Ammon's horn (tissue), 1 donor: ENCODE results near the gene PLXNB3.
A peak's percentile ranks its signal among the peaks of the same experiment; 100 is the strongest.

Experiments used
- DNase-seq: peaks from one replicate; pipeline ENCODE4 v3.0.0-alpha.2; 2016; ENCODE audit warnings: low spot score

Gene PLXNB3

GRCh38 chrX:153761863-153762262 is 2.2 kb upstream of the PLXNB3 start:
- no peak for DNase-seq

- no peak for DNase-seq
Observed at GRCh38 chrX:153762626-153763173, 1.3 kb upstream of the PLXNB3 start.

DNA sequence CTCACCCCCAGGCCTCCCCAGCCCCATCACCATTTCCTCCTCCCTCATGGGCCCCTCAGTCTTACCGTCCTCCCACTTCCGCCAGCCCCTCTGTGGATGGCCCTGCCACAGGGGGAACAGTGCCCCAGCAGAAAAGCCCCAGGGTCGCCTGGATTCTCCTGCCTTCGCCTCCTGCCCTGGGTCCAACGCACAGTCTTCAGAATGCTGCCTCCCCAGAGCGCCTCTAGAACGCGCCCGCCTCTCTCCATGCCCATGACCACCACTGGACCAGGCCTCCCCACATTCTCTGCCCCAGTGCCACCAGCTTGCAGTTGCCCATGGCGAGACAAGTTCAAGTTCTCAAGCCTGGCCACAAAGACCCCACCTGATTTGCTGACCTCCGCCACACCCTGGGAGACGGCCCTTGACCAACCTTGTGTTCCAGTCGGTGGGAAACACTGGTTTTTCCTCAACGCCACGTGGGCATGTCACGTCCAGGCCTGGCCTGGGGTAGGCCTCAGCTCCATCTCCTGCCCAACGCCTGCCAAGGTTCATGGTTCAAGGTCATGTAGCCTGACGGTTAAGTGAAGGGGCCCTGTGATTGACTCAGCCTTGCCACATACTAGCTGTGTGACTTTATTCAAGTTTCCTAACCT is 634 bp upstream of the PLXNB3 start:
- no peak for DNase-seq

DNA sequence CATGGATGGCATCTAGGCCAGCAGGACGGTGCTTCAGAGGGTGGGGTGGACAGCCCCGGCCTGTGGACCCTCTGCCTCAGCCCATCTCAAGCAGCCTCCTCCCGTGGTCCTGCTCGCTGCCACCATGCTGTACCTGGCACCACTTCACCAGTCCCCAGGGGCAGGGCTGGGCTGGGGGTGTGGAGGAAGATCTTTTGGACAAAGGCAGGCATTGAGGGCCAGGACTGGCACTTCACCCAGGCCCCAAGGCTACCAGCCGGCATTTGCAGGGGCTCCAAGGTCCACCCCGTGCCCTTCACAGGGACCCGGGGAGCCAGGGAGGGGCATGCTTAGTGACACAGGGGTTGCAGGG is 713 bp downstream of the PLXNB3 start:
- DNase-seq: no peak

GRCh38 chrX:153765138-153766079 is 1.4 kb downstream of the PLXNB3 start:
- DNase-seq: peak; percentile 93

DNA sequence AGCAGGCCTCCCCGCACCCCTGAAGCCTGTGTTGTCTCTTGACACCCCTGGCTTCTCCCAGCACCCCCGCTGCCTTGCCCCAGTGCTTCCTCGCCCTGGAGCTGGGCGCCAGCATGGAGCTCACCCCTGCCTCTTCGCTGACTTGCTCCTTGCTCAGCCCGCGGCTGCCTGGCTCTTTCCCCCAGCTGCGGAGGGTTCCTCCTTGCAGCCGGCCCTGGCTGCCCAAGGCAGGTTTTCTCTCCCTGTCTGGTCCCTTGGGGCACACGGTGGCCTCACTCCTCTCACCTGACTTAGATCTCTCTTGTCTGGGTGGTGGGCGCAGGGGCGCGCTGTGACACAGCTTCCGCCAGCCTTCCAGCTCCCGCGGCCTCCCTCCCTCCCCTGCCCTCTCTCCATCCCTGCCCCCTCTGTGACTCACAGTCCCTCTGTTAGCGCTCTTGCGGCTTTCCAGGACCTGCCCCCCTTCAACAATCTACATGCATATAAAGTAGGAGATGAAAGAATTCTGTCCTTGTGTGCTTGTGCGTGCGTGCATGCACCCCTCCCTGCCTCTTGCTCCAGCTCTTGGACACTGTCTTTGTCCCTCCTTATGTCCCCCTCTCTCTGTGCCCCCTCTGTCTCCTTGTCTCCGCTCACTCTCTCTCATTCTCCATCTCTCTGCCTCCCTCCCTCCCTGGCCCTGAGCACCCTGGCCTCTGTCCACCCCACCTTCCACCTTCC is 2.2 kb downstream of the PLXNB3 start:
- peak; percentile 74 for DNase-seq

GRCh38 chrX:153766871-153767673 is 3.0 kb downstream of the PLXNB3 start:
- DNase-seq: no peak

- no peak for DNase-seq
Observed at GRCh38 chrX:153767674-153768055, 3.6 kb downstream of the PLXNB3 start.

GRCh38 chrX:153768311-153769157 is 4.5 kb downstream of the PLXNB3 start:
- no peak for DNase-seq

- DNase-seq: no peak
Observed at GRCh38 chrX:153769158-153769864, 5.3 kb downstream of the PLXNB3 start.

DNA sequence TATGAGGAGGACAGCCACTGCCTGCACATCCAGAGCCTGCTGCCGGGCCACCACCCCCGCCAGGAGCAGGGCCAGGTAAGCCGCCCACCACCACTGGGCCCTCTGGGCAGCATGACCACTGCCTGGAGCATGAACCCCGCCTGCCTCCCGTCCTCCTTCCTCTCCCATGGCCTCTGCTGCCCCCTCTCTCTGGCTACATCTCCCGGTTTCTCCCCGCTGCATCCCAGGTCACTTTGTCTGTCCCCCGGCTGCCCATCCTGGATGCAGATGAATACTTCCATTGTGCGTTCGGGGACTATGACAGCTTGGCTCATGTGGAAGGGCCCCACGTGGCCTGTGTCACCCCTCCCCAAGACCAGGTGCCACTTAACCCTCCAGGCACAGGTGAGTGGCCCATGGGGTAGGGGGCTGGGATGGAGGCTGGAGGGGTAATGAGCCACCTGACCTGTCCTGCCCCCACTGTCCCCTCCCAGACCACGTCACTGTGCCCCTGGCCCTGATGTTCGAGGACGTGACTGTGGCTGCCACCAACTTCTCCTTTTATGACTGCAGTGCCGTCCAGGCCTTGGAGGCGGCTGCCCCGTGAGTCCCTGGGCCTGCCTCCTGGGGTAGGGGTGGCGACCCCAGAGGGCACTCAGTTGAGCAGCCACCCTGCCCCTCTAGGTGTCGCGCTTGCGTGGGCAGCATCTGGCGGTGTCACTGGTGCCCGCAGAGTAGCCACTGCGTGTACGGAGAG is 6.0 kb downstream of the PLXNB3 start:
- DNase-seq: no peak

DNA sequence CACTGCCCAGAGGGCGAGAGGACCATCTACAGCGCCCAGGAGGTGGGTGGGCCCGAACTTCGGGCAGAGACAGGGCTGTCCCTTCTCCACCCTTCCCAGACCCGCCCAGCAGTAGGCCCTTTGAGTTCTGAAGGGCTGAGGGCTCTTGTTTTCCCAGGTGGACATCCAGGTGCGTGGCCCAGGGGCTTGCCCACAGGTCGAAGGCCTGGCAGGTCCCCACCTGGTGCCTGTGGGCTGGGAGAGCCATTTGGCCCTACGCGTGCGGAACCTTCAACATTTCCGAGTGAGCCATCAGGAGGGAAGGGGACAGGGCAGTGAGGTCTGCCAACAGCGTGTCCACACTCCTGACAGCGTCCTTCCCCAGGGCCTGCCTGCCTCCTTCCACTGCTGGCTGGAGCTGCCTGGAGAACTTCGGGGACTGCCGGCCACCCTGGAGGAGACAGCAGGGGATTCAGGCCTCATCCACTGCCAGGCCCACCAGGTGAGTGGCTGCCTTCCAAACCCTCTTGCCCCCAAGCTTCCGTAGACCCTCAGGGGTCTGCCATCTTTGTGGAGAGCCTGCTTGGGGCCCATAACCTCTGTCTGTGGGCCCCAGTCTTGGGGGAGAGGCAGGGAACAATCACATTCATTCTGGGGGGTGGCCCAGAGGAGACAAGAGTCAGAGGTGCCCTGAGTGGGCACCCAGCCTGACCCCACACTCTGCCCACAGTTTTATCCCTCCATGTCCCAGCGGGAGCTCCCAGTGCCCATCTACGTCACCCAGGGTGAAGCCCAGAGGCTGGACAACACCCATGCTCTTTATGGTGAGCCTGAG is 6.8 kb downstream of the PLXNB3 start:
- no peak for DNase-seq

- DNase-seq: no peak
Observed at GRCh38 chrX:153771415-153772315, 7.6 kb downstream of the PLXNB3 start.

DNA sequence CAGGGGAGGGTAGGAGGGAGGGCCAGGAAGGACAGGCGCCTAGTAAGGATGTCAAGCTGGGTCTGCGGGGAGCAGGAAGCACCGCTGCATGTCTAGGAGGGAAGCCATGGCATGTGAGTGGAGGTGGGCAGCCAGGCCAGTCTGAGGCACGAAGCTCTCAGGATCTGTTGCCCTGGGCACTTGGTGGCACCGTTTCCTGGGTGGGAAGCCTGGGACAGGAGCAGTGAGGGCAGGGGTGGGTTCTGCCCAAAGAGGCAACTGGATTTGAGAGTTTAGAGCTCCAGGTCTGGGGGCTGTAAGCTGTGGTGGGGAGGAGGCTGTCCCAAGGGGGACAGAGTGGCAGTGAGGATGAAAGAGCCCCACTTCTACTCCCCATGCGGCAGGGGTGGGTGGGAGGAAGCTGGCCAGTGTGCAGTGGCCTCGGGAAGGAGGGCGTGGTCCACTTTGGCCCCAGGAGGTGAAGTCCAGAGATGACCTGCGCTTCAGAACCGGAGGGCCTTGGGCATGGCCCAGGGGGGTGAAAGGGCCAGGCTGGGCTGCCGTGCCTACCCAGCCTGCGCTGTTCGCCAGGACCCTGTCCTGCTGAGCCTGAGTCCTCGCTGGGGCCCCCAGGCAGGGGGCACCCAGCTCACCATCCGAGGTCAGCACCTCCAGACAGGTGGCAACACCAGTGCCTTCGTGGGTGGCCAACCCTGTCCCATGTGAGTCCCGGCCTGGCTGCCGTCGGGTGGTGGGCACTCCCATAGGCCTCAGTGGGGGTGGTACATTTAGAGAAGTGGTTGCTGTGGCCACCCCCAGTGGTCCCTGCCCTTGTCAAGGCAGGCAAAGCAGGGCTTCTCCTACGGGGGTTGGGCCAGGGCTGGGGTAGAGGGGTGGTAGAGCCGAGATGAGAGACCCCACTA is 8.5 kb downstream of the PLXNB3 start:
- no peak for DNase-seq

GRCh38 chrX:153773218-153773611 is 9.2 kb downstream of the PLXNB3 start:
- DNase-seq: no peak
